NCI-H82 (cell line): ENCODE results near the gene RHBDD1.

Experiments used
- DNase-seq: peaks from one replicate; lab custom pipeline; 2025; lab: John Stamatoyannopoulos, UW

Gene RHBDD1

GRCh38 chr2:226845386-226846116, 9.7 kb downstream of the RHBDD1 start:
- DNase-seq: peak; percentile 18

GRCh38 chr2:226847090-226847489, 11.2 kb downstream of the RHBDD1 start:
- DNase-seq: no peak

- no peak for DNase-seq
These were observed 11.7 kb downstream of the RHBDD1 start for GRCh38 chr2:226847511-226847910.

- no peak for DNase-seq
These were observed 13.5 kb downstream of the RHBDD1 start for GRCh38 chr2:226849349-226849748.

- no peak for DNase-seq
These were observed 14.2 kb downstream of the RHBDD1 start for GRCh38 chr2:226850024-226850423.

GRCh38 chr2:226855787-226856186, 19.9 kb downstream of the RHBDD1 start:
- DNase-seq: no peak

- no peak for DNase-seq
These were observed 24.2 kb downstream of the RHBDD1 start for GRCh38 chr2:226860087-226860486.

GRCh38 chr2:226862623-226863022, 26.8 kb downstream of the RHBDD1 start:
- DNase-seq: no peak

- no peak for DNase-seq
These were observed 29.4 kb downstream of the RHBDD1 start for GRCh38 chr2:226865273-226865672.

GRCh38 chr2:226865710-226866109, 29.9 kb downstream of the RHBDD1 start:
- no peak for DNase-seq

GRCh38 chr2:226868331-226869162, 32.7 kb downstream of the RHBDD1 start:
- DNase-seq: no peak

- no peak for DNase-seq
These were observed 33.5 kb downstream of the RHBDD1 start for GRCh38 chr2:226869371-226869770.

- no peak for DNase-seq
These were observed 37.3 kb downstream of the RHBDD1 start for GRCh38 chr2:226873051-226873620.

GRCh38 chr2:226873826-226874225, 38.0 kb downstream of the RHBDD1 start:
- no peak for DNase-seq

GRCh38 chr2:226874749-226875148, 38.9 kb downstream of the RHBDD1 start:
- DNase-seq: no peak

GRCh38 chr2:226875438-226876225, 39.8 kb downstream of the RHBDD1 start:
- DNase-seq: no peak

GRCh38 chr2:226877491-226877890, 41.6 kb downstream of the RHBDD1 start:
- no peak for DNase-seq

GRCh38 chr2:226881287-226881686, 45.4 kb downstream of the RHBDD1 start:
- DNase-seq: no peak

- DNase-seq: no peak
These were observed 46.8 kb downstream of the RHBDD1 start for GRCh38 chr2:226882606-226883005.

- DNase-seq: no peak
These were observed 47.5 kb downstream of the RHBDD1 start for GRCh38 chr2:226883296-226883795.

- DNase-seq: no peak
These were observed 48.3 kb downstream of the RHBDD1 start for GRCh38 chr2:226884166-226884565.
